Keratinocyte (primary cell): ENCODE results near the gene PEX7.

ENCODE experiments used
- EZH2 ChIP-seq: IDR thresholded peaks from one replicate; pipeline ENCODE4 v1.6.1; 2012; ENCODE audit warnings: inconsistent platforms, mild to moderate bottlenecking, low read length, moderate library complexity
- TF ChIP-seq, protein P1 (sequence below), 3 experiments: IDR thresholded peaks in 1 of 3; conservative IDR thresholded peaks in 1 of 3; optimal IDR thresholded peaks in 1 of 3; 2 replicates in 2 of 3; 3 replicates in 1 of 3; pipeline versions ENCODE3 to v1.5.1; 2011; ENCODE audit warnings: low read length in 3 of 3, mild to moderate bottlenecking in 3 of 3, moderate library complexity in 2 of 3, control low read depth in 1 of 3, inconsistent platforms in 1 of 3; ENCODE audit not compliant: insufficient read depth in 2 of 3; ENCODE audit errors: extremely low read depth in 1 of 3

DNA sequence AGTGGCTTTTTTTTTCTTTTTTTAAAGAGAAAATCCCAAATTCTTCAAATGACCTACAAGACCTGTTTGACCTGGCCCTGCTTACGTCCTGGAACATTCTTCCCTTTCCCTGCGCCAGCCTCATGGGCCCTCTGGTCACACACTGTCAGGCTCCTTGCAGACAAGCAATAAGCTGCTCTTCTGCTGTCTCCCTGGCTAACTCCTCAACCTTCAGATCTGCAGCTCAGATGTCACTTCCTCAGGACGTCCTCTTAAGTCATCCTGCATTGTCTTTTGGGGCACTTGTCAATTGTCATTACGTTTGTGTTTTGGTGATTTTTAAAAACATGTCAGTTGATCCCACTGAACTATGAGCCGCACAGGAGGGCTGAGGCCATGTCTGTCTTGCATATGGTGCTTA lies 70.8 kb downstream of the PEX7 start:
- TF ChIP-seq, protein P1, sequence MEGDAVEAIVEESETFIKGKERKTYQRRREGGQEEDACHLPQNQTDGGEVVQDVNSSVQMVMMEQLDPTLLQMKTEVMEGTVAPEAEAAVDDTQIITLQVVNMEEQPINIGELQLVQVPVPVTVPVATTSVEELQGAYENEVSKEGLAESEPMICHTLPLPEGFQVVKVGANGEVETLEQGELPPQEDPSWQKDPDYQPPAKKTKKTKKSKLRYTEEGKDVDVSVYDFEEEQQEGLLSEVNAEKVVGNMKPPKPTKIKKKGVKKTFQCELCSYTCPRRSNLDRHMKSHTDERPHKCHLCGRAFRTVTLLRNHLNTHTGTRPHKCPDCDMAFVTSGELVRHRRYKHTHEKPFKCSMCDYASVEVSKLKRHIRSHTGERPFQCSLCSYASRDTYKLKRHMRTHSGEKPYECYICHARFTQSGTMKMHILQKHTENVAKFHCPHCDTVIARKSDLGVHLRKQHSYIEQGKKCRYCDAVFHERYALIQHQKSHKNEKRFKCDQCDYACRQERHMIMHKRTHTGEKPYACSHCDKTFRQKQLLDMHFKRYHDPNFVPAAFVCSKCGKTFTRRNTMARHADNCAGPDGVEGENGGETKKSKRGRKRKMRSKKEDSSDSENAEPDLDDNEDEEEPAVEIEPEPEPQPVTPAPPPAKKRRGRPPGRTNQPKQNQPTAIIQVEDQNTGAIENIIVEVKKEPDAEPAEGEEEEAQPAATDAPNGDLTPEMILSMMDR (optimal IDR thresholded peaks at IDR 0.05 in 1 of 3, IDR thresholded peaks at IDR 0.05 in 1 of 3, conservative IDR thresholded peaks at IDR 0.05 in 1 of 3; ENCODE audit: extremely low read depth in 1 of 3, insufficient read depth in 2 of 3, low read length in 3 of 3), result no peak
- no peak for TF ChIP-seq EZH2
